GM18858 (cell line): ENCODE data around the gene SOX21.

Source experiments
- ATAC-seq: cut with Tn5 transposase; IDR thresholded peaks from one replicate; pipeline ENCODE4 v1.9.1; 2021; ENCODE audit not compliant: unreplicated experiment

SOX21 gene

GRCh38 chr13:94709001-94709834, 3.1 kb downstream of the SOX21 start:
- ATAC-seq = no peak

GRCh38 chr13:94708031-94708859, 4.1 kb downstream of the SOX21 start:
- no peak for ATAC-seq

- no peak for ATAC-seq
These were observed 4.8 kb downstream of the SOX21 start for GRCh38 chr13:94707400-94708021.

- ATAC-seq = no peak
These were observed 5.4 kb downstream of the SOX21 start for GRCh38 chr13:94706843-94707399.

GRCh38 chr13:94706101-94706842, 6.1 kb downstream of the SOX21 start:
- no peak for ATAC-seq

- ATAC-seq = no peak
These were observed 7.0 kb downstream of the SOX21 start for GRCh38 chr13:94705081-94706030.

- no peak for ATAC-seq
These were observed 7.8 kb downstream of the SOX21 start for GRCh38 chr13:94704377-94705080.

GRCh38 chr13:94703721-94704314, 8.5 kb downstream of the SOX21 start:
- no peak for ATAC-seq

GRCh38 chr13:94703271-94703670, 9.1 kb downstream of the SOX21 start:
- no peak for ATAC-seq

GRCh38 chr13:94702181-94703041, 9.9 kb downstream of the SOX21 start:
- ATAC-seq = no peak

- ATAC-seq = no peak
These were observed 10.8 kb downstream of the SOX21 start for GRCh38 chr13:94701313-94702180.

GRCh38 chr13:94700536-94700935, 11.8 kb downstream of the SOX21 start:
- no peak for ATAC-seq

- ATAC-seq = no peak
These were observed 12.3 kb downstream of the SOX21 start for GRCh38 chr13:94700051-94700535.

- no peak for ATAC-seq
These were observed 16.2 kb downstream of the SOX21 start for GRCh38 chr13:94696171-94696570.

GRCh38 chr13:94692030-94692429, 20.3 kb downstream of the SOX21 start:
- ATAC-seq = no peak

- ATAC-seq = no peak
These were observed 28.9 kb downstream of the SOX21 start for GRCh38 chr13:94683409-94683808.
